Panc1 (cell line): ENCODE results near the gene TMEFF1.

Experiments used
- TCF7L2 ChIP-seq: IDR thresholded peaks from 2 replicates; pipeline ENCODE4 v1.6.1; 2011; ENCODE audit warnings: mild to moderate bottlenecking, low read depth, low read length, inconsistent platforms
- TF ChIP-seq, protein P1 (sequence below): fragments of 450-650 bp; IDR thresholded peaks from 2 replicates; pipeline ENCODE4 v1.5.1; 2017; ENCODE audit warnings: mild to moderate bottlenecking
- TF ChIP-seq, protein P2 (sequence below), 2 experiments: IDR thresholded peaks; 2 replicates each; pipeline ENCODE4 v1.6.1; 2011 to 2012; ENCODE audit warnings: low read depth in 2 of 2, control low read depth in 1 of 2, low read length in 1 of 2, mild to moderate bottlenecking in 1 of 2, moderate library complexity in 1 of 2; ENCODE audit not compliant: insufficient read depth in 1 of 2

DNA sequence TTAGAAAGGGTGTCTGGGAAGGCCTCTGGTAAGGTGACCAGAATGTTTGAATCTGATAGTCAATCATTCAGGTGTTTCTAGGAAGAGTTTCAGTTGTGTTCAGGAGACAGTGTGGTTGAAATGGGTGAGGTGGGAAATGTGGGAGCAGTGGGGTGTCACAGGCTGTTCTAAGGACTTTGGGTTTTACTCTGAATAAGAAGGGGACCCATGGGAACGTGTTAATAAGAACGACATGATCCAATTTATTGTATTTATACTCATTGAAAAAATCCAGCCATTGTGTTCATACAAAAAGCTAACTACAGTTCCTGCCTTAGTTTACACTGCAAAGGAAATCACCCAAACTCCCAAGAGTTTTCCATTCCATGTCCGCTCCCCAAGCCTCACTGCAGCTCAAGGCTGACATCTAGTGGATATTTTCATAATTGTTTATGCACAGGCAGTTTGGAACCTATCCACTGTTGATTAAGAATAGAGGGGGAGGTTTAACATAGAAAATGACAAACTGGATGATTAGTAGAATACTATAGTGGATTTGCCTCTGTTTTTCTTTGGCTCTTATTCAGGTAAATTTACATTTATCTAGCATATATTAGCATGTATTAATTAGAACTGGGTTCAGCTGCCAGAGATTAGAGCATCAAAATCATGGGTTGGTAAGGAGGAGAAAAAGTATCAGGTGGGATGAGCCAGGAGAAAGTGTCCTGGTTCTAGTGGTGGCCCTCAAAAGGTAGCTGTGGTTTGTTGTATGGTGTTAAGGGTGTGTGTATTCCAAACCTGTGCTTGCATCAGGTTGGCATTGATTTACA, 122.6 kb downstream of the TMEFF1 start:
- TF ChIP-seq, protein P1, sequence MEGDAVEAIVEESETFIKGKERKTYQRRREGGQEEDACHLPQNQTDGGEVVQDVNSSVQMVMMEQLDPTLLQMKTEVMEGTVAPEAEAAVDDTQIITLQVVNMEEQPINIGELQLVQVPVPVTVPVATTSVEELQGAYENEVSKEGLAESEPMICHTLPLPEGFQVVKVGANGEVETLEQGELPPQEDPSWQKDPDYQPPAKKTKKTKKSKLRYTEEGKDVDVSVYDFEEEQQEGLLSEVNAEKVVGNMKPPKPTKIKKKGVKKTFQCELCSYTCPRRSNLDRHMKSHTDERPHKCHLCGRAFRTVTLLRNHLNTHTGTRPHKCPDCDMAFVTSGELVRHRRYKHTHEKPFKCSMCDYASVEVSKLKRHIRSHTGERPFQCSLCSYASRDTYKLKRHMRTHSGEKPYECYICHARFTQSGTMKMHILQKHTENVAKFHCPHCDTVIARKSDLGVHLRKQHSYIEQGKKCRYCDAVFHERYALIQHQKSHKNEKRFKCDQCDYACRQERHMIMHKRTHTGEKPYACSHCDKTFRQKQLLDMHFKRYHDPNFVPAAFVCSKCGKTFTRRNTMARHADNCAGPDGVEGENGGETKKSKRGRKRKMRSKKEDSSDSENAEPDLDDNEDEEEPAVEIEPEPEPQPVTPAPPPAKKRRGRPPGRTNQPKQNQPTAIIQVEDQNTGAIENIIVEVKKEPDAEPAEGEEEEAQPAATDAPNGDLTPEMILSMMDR: peak; percentile 76
- TF ChIP-seq TCF7L2: no peak
- TF ChIP-seq, protein P2, sequence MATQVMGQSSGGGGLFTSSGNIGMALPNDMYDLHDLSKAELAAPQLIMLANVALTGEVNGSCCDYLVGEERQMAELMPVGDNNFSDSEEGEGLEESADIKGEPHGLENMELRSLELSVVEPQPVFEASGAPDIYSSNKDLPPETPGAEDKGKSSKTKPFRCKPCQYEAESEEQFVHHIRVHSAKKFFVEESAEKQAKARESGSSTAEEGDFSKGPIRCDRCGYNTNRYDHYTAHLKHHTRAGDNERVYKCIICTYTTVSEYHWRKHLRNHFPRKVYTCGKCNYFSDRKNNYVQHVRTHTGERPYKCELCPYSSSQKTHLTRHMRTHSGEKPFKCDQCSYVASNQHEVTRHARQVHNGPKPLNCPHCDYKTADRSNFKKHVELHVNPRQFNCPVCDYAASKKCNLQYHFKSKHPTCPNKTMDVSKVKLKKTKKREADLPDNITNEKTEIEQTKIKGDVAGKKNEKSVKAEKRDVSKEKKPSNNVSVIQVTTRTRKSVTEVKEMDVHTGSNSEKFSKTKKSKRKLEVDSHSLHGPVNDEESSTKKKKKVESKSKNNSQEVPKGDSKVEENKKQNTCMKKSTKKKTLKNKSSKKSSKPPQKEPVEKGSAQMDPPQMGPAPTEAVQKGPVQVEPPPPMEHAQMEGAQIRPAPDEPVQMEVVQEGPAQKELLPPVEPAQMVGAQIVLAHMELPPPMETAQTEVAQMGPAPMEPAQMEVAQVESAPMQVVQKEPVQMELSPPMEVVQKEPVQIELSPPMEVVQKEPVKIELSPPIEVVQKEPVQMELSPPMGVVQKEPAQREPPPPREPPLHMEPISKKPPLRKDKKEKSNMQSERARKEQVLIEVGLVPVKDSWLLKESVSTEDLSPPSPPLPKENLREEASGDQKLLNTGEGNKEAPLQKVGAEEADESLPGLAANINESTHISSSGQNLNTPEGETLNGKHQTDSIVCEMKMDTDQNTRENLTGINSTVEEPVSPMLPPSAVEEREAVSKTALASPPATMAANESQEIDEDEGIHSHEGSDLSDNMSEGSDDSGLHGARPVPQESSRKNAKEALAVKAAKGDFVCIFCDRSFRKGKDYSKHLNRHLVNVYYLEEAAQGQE (IDR thresholded peaks at IDR 0.05; ENCODE audit: insufficient read depth in 1 of 2, low read depth in 2 of 2, low read length in 1 of 2): no peak
